Lung microvascular endothelial cell (primary cell): ENCODE results near the gene GNA14. TPM values are rescaled to one million over a fixed set of nuclear protein-coding genes. Genes with fewer than 3 reads are reported as not detected.

ENCODE experiments used
- DNase-seq, 2 donors: peaks; one replicate each; pipeline versions ENCODE4 v3.0.0 to v3.0.0-alpha.2; 2010; ENCODE audit warnings: low read depth in 2 of 2
- total RNA-seq: library from RNA; depleted of rRNA; stranded (reverse); fragments of >200 nt; gene quantifications from 2 replicates; pipeline ENCODE4 v1.2.1, GENCODE V29; 2014

The GNA14 gene
- total RNA-seq, 1 donor from 2014 or later: 70.2 TPM

DNA sequence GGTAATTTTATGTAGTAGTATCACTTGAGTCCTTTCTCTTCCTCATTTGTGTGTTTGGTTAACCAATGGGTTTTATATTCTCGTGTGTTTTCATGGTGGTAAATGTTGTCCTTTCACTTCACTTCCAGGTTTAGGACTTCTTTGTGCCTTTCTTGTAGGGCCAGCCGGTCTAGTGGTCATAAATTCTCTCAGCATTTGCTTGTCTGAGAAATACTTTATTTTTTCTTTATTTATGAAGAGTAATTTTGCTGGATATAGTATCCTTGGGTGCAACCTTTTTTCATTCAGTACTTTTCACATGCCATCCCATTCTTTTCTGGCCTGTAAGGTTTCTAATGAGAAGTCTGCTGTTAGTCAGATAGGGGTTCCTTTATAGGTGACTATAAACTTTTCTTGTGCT, 107.1 kb downstream of the GNA14 start:
- DNase-seq: no peak

DNA sequence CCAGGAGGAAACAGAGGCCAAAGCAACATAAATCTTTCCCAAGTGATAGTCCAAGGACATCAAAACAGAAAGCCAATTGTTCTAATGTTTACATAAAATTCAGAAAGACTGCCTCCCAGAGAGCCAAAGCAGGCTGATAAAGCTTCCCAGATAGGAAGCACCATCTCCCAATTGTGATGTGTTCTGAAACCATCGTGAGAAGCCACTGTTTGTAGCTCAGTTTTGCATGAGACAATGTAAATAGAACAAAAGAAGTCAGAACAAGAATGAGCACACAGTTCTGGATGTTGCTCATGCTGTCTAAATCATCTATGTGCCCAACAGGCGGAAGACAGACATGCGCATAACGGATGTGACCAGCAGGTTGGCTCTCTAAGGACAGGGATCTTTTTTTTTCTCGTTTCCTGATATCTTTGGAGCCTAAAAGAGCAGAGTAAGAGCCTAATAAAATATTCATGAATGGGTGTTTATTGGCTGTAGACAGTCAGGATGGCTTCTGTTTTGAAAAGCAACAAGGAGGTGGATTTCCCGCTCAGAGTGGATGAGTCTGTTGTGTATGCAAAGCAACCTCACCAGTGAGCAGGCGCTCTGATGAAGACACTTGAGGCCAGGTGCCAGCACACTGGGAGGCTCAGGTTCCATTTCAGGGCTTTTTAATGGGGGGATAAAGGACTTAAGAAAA, 113.6 kb downstream of the GNA14 start:
- DNase-seq: peak; percentile 80 to 97

GRCh38 chr9:77533671-77534070, 114.5 kb downstream of the GNA14 start:
- DNase-seq: no peak

GRCh38 chr9:77532607-77533006, 115.5 kb downstream of the GNA14 start:
- no peak for DNase-seq

DNA sequence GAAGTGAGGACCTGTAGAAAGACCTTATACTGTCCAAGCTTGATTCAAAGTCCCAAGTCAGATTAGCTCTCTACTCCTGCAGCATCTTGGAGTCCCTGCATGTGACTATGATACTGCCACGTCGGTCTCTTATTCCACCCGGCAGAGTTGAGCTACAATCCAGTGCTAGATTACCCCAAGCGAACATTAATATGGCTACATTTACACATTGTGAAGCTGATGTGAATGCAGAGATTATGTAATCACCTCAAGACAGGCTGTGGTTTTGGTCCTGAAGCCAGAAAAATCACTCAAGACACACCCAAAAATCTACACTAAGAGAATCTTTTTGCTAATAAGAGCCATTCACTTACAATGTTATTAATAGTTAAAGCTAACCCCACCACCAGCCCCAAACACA, 116.7 kb downstream of the GNA14 start:
- no peak for DNase-seq

DNA sequence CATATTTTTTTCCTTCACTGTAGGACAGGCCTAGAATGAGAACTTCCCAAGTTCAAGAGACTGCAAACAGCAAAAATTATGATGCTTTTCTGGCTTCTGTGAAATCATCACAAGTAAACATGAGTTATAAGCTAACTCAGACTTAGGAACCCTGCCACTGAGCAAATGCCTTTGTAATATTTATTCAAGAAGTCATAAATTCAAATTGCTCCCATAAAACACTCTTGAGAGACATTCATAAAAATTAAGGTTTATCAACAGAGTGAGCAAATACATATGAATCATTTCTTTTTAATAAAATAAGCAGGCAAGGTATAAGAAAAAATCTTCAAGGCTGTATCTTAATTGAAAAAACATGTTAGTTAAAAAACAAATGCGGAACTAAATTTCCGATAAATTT, 124.2 kb downstream of the GNA14 start:
- no peak for DNase-seq

DNA sequence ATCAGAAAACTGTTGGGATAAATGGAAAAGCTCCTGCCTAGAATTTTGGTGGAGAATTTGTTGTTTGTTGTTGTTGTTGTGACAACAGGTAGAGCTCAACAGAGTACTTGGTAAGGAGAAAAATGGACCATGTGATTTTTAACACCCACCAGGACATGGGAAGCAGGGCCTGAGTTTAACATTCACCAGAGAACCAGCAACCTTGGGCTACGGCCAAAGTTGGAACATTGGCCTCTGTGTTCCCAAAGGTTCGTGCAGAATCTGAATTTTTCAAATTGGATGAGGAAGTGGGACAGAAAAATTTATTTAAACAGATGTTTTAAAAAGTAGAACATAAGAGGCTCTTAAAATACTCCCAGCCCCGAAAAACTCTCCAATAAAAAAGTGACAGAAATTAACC, 127.0 kb downstream of the GNA14 start:
- DNase-seq: no peak

DNA sequence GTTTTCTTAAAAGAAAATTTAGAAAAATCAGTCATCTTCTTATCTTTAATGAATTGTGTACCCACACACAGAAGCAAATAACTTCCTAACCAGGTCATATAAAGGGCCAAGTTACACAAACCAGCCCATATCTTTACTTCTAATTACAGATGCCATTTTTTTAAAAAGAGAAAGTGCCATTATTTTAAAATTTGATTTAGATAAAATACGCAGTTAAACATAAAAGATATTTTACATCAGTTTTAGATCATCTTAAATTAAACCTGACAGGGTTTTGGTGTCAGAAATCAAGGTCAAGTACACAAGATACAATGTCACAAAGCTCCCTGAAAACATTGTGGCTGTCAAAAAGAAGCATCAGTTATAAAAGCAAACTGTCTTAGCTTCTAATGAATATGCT, 129.4 kb downstream of the GNA14 start:
- no peak for DNase-seq

DNA sequence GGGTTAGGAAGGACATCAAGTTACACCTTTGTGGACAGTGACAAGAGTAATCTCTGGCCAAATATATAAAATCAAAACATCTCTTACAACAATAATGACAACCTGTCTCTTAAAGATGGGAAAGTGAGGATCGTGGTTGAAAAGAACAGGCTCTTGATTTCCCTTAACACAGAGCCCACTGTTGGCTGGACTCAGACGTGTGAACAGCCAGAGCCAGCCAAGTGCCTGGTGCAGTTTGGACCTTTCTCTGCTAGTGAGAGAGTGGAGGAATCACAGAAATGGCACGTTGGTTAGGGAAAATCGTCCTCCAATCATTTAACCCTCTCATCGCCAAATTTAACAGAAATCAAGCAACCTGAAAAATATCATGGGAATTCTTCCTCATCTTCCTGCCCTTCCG, 131.3 kb downstream of the GNA14 start:
- no peak for DNase-seq

GRCh38 chr9:77514886-77515711, 133.0 kb downstream of the GNA14 start:
- DNase-seq: peak; percentile 92 to 98

DNA sequence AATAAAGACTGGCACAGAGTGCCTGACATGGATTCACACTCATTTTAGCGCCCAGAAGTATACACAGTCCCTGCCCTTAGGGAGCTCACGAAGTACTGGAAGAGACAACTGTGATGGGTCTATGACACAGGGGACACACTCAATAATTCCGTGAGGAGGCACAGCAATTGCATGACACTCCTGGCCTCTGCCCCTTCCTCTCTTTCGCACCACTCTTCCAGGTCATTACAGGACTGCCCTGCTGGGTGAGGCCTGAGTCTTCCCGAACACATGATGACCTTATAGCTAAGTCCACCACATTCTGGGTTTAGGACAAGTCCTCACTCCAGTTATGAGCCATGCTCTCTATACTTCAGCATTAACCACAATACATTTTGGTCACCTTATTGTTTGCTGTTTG, 134.7 kb downstream of the GNA14 start:
- DNase-seq: peak in 1 of 2 donors; percentile 51

DNA sequence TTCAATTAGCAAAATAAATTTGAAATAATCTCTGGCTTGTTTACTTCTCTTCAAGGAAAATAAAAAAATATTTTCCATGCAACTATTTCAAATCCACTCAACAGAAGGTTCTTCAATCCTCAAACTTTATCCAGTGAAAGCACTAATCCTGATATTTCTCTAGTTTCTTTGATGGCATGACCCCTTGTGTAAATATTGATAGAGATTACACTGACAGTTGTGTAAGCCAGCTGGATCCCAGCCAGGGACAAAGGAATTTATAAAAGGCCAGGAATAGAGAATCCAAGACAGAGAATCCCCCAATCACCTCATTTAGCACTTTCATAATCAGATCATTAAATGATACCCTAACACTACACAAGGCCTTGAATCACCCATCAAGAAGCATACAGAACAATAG, 135.2 kb downstream of the GNA14 start:
- peak; percentile 59 to 80 for DNase-seq

DNA sequence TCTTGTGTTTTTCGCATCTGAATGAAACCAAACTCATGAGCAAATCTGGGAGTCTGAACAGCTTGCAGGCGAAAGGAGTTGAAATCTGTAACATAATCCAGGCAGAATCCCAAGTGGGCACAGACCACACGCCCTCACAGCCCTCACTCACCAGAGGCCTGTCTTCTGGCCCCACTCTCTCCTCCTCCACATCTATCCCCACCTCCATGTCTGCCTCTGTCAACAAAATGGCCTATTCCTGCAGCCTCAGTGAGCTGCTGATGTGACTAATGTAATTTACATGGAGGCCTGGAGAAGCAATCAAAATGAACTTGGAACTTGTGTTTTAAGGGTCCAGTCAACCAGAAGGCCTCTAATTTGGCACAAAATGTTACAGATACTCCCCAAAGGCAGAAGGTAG, 136.6 kb downstream of the GNA14 start:
- DNase-seq: no peak

- DNase-seq: no peak
Measured at GRCh38 chr9:77510666-77511065, 137.5 kb downstream of the GNA14 start.

DNA sequence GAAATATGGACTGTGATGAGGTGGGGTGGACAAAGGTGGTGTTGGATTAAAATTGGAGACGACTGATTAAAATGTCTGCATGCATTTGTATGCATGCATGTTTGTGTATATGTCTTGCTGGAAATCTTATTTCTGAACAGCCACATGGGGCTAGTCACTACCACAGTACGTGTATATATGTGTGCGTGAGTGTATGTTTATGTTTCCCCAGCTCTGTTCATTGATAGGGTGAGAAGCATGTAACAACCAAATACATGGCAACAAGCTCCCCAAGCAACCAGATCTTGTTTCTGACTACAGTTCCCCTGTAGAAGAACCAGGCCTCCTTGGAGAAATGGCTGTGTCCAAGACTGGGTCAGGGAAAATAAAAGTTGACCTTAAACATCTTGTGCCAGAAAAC, 139.7 kb downstream of the GNA14 start:
- DNase-seq: no peak

- peak; percentile 66 for DNase-seq
Measured at GRCh38 chr9:77507212-77507961, 140.7 kb downstream of the GNA14 start.

GRCh38 chr9:77505232-77505631, 142.9 kb downstream of the GNA14 start:
- DNase-seq: no peak

GRCh38 chr9:77502568-77502967, 145.6 kb downstream of the GNA14 start:
- DNase-seq: no peak

DNA sequence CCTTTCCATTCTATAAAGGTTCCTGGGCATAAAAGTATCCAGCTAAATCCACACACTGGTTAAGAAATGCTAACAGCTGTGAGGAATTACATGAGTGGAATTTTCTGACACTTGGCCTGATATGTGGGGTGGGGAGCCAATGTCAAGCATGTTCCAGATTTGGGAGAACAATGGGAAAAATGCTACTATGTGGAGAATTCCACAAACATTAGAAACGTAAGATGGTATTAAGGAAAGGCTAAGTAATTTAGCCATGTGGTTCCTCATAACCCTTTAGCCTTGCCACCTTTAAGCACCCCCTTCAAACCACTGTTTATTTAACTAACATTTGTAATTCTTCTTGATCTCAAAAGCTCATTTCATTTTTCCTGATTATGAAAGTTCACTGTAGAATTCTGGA, 149.2 kb downstream of the GNA14 start:
- no peak for DNase-seq

DNA sequence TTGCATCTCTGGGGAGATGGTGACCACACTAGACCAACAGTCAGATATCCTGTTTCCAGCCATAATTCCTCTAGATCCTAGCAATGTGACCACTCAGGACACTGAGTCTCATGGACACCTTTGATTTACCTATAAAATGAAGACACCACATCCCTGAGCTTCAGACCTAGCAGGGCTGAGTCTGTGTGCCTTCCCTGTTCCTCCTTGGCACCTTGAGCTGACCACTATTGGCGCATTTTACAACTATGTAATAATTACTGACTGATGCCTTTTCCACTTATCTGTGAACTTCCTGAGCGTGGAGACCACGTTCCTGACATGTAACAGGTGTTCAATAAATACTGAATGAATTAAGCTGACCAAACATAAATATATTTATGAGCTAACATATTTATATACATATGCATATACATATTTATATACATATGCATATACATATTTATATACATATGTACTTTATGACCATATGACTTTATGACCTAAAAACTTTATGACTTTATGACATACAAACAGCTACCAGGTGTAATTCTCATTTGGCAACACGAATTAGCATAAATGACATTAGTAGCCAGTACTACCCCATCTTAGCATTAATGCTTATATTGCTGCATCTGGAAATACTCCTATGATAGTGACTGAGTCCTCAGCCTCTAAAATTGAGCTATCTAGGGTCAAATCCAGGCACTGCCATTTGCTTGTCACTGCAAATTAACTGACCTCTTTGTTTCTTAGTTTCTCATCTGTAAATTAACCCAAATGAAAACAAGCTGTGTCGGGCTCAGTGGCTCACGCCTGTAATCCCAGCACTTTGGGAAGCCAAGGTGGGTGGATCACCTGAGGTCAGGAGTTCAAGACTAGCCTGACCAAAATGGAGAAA, 150.6 kb downstream of the GNA14 start:
- no peak for DNase-seq
